ENCODE results near the gene RUVBL2.
"Not testable (repeated sequence)": the region's sequence is repeated elsewhere in the genome, so short reads cannot be mapped to it uniquely, and the experiment has no call there.

The RUVBL2 gene

GRCh38 chr19:49020342-49020741, 26.7 kb downstream of the RUVBL2 start:
- peaks cover 6 to 24% of the 10 kb centered on the region in 2 donors for H3K27me3 ChIP-seq (ENCODE audit: control insufficient read depth in 1 of 2, insufficient read depth in 2 of 2, low read length in 2 of 2)
- H3K27ac ChIP-seq (ENCODE audit: low read length) = no peak overlapping the region
- H3K36me3 ChIP-seq (ENCODE audit: control insufficient read depth in 2 of 2, insufficient read depth in 2 of 2, low read length in 2 of 2) = peaks cover 0 to 5% of the 10 kb centered on the region in 2 donors

GRCh38 chr19:49020931-49021895, 27.5 kb downstream of the RUVBL2 start:
- Histone ChIP-seq H3K9ac (ENCODE audit: low read length in 2 of 2) (no peak overlapping the region), H3K4me1 (ENCODE audit: control insufficient read depth, insufficient read depth, low read length) (peaks cover 14% of the 10 kb centered on the region), H3K27ac (ENCODE audit: low read length) (no peak overlapping the region), H3K4me3 (ENCODE audit: low read length in 2 of 2) (no peak overlapping the region), H3K27me3 (ENCODE audit: control insufficient read depth in 1 of 2, insufficient read depth in 2 of 2, low read length in 2 of 2) (peaks cover 6 to 24% of the 10 kb centered on the region in 2 donors), H3K36me3 (ENCODE audit: control insufficient read depth in 2 of 2, insufficient read depth in 2 of 2, low read length in 2 of 2) (no peaks in the 10 kb centered on the region), H3K9me3 (ENCODE audit: control insufficient read depth in 2 of 2, low read length in 2 of 2) (no peaks in the 10 kb centered on the region)

More at GRCh38 chr19:49020342-49020741, 26.7 kb downstream of the RUVBL2 start:
- H3K9me3 ChIP-seq (ENCODE audit: control insufficient read depth in 2 of 2, low read length in 2 of 2) = no peaks in the 10 kb centered on the region
- peaks cover 14% of the 10 kb centered on the region for H3K4me1 ChIP-seq (ENCODE audit: control insufficient read depth, insufficient read depth, low read length)
- H3K4me3 ChIP-seq (ENCODE audit: low read length in 2 of 2) = no peak overlapping the region
- no peak overlapping the region for H3K9ac ChIP-seq (ENCODE audit: low read length in 2 of 2)

- Histone ChIP-seq H3K4me3 (ENCODE audit: low read length in 2 of 2) (no peak overlapping the region), H3K27me3 (ENCODE audit: control insufficient read depth in 1 of 2, insufficient read depth in 2 of 2, low read length in 2 of 2) (peaks cover 6 to 24% of the 10 kb centered on the region in 2 donors), H3K36me3 (ENCODE audit: control insufficient read depth in 2 of 2, insufficient read depth in 2 of 2, low read length in 2 of 2) (no peaks in the 10 kb centered on the region), H3K27ac (ENCODE audit: low read length) (no peak overlapping the region), H3K4me1 (ENCODE audit: control insufficient read depth, insufficient read depth, low read length) (peaks cover 14% of the 10 kb centered on the region), H3K9me3 (ENCODE audit: control insufficient read depth in 2 of 2, low read length in 2 of 2) (no peaks in the 10 kb centered on the region), H3K9ac (ENCODE audit: low read length in 2 of 2) (no peak overlapping the region)
Measured at GRCh38 chr19:49022116-49022515, 28.4 kb downstream of the RUVBL2 start.

- not testable (repeated sequence) for H3K27ac ChIP-seq (ENCODE audit: low read length); H3K9me3 ChIP-seq (ENCODE audit: control insufficient read depth in 2 of 2, low read length in 2 of 2); H3K9ac ChIP-seq (ENCODE audit: low read length in 2 of 2); H3K27me3 ChIP-seq (ENCODE audit: control insufficient read depth in 1 of 2, insufficient read depth in 2 of 2, low read length in 2 of 2); H3K4me3 ChIP-seq (ENCODE audit: low read length in 2 of 2); H3K4me1 ChIP-seq (ENCODE audit: control insufficient read depth, insufficient read depth, low read length); H3K36me3 ChIP-seq (ENCODE audit: control insufficient read depth in 2 of 2, insufficient read depth in 2 of 2, low read length in 2 of 2)
Measured at GRCh38 chr19:49024233-49024632, 30.5 kb downstream of the RUVBL2 start, which contains the start of gene CGB3. Gene CGB3, minus strand, starts transcription at chr19:49024333. Its CDS starts 362 bp downstream, at chr19:49023971.

GRCh38 chr19:49025088-49025487, 31.4 kb downstream of the RUVBL2 start:
- H3K9ac ChIP-seq (ENCODE audit: low read length in 2 of 2); H3K4me3 ChIP-seq (ENCODE audit: low read length in 2 of 2); H3K27ac ChIP-seq (ENCODE audit: low read length); H3K4me1 ChIP-seq (ENCODE audit: control insufficient read depth, insufficient read depth, low read length); H3K36me3 ChIP-seq (ENCODE audit: control insufficient read depth in 2 of 2, insufficient read depth in 2 of 2, low read length in 2 of 2); H3K9me3 ChIP-seq (ENCODE audit: control insufficient read depth in 2 of 2, low read length in 2 of 2); H3K27me3 ChIP-seq (ENCODE audit: control insufficient read depth in 1 of 2, insufficient read depth in 2 of 2, low read length in 2 of 2): not testable (repeated sequence)

GRCh38 chr19:49025599-49025998, 31.9 kb downstream of the RUVBL2 start:
- H3K9ac ChIP-seq (ENCODE audit: low read length in 2 of 2); H3K27ac ChIP-seq (ENCODE audit: low read length); H3K27me3 ChIP-seq (ENCODE audit: control insufficient read depth in 1 of 2, insufficient read depth in 2 of 2, low read length in 2 of 2); H3K36me3 ChIP-seq (ENCODE audit: control insufficient read depth in 2 of 2, insufficient read depth in 2 of 2, low read length in 2 of 2); H3K4me1 ChIP-seq (ENCODE audit: control insufficient read depth, insufficient read depth, low read length); H3K4me3 ChIP-seq (ENCODE audit: low read length in 2 of 2); H3K9me3 ChIP-seq (ENCODE audit: control insufficient read depth in 2 of 2, low read length in 2 of 2): not testable (repeated sequence)

GRCh38 chr19:49028686-49029085, 35.0 kb downstream of the RUVBL2 start:
- not testable (repeated sequence) for H3K4me1 ChIP-seq (ENCODE audit: control insufficient read depth, insufficient read depth, low read length); H3K9me3 ChIP-seq (ENCODE audit: control insufficient read depth in 2 of 2, low read length in 2 of 2); H3K36me3 ChIP-seq (ENCODE audit: control insufficient read depth in 2 of 2, insufficient read depth in 2 of 2, low read length in 2 of 2)

GRCh38 chr19:49029749-49030148, 36.1 kb downstream of the RUVBL2 start:
- H3K9ac ChIP-seq (ENCODE audit: low read length in 2 of 2); H3K4me3 ChIP-seq (ENCODE audit: low read length in 2 of 2); H3K27ac ChIP-seq (ENCODE audit: low read length); H3K27me3 ChIP-seq (ENCODE audit: control insufficient read depth in 1 of 2, insufficient read depth in 2 of 2, low read length in 2 of 2); H3K4me1 ChIP-seq (ENCODE audit: control insufficient read depth, insufficient read depth, low read length); H3K9me3 ChIP-seq (ENCODE audit: control insufficient read depth in 2 of 2, low read length in 2 of 2); H3K36me3 ChIP-seq (ENCODE audit: control insufficient read depth in 2 of 2, insufficient read depth in 2 of 2, low read length in 2 of 2): not testable (repeated sequence)

More at GRCh38 chr19:49028686-49029085, 35.0 kb downstream of the RUVBL2 start:
- H3K27ac ChIP-seq (ENCODE audit: low read length); H3K4me3 ChIP-seq (ENCODE audit: low read length in 2 of 2); H3K9ac ChIP-seq (ENCODE audit: low read length in 2 of 2); H3K27me3 ChIP-seq (ENCODE audit: control insufficient read depth in 1 of 2, insufficient read depth in 2 of 2, low read length in 2 of 2): not testable (repeated sequence)

GRCh38 chr19:49030323-49030722, 36.6 kb downstream of the RUVBL2 start:
- not testable (repeated sequence) for H3K4me1 ChIP-seq (ENCODE audit: control insufficient read depth, insufficient read depth, low read length)

GRCh38 chr19:49031642-49032301, 38.1 kb downstream of the RUVBL2 start, which contains the start of gene CGB2:
Gene CGB2, plus strand, starts transcription at chr19:49031890. Its CDS starts 206 bp downstream, at chr19:49032096.
- H3K9ac ChIP-seq (ENCODE audit: low read length in 2 of 2); H3K27ac ChIP-seq (ENCODE audit: low read length); H3K4me1 ChIP-seq (ENCODE audit: control insufficient read depth, insufficient read depth, low read length); H3K27me3 ChIP-seq (ENCODE audit: control insufficient read depth in 1 of 2, insufficient read depth in 2 of 2, low read length in 2 of 2); H3K9me3 ChIP-seq (ENCODE audit: control insufficient read depth in 2 of 2, low read length in 2 of 2); H3K4me3 ChIP-seq (ENCODE audit: low read length in 2 of 2); H3K36me3 ChIP-seq (ENCODE audit: control insufficient read depth in 2 of 2, insufficient read depth in 2 of 2, low read length in 2 of 2): not testable (repeated sequence)

More at GRCh38 chr19:49030323-49030722, 36.6 kb downstream of the RUVBL2 start:
- H3K36me3 ChIP-seq (ENCODE audit: control insufficient read depth in 2 of 2, insufficient read depth in 2 of 2, low read length in 2 of 2); H3K9me3 ChIP-seq (ENCODE audit: control insufficient read depth in 2 of 2, low read length in 2 of 2); H3K27ac ChIP-seq (ENCODE audit: low read length); H3K27me3 ChIP-seq (ENCODE audit: control insufficient read depth in 1 of 2, insufficient read depth in 2 of 2, low read length in 2 of 2); H3K4me3 ChIP-seq (ENCODE audit: low read length in 2 of 2); H3K9ac ChIP-seq (ENCODE audit: low read length in 2 of 2): not testable (repeated sequence)

Measured in stomach smooth muscle (tissue), 2 donors.